OCI-LY7 (cell line): ENCODE data around the gene SELENOI. TPM values are rescaled to one million over a fixed set of nuclear protein-coding genes. Genes with fewer than 3 reads are reported as not detected.

Experiments used
- BruUV-seq: library from RNA; stranded (reverse); fragments of 400-500 nt; replicated peaks from 2 replicates; lab custom pipeline; 2021; lab: Mats Ljungman, UMichigan
- CTCF ChIA-PET: fragments of 300-600 bp; sonication (Branson Sonifier 250); formaldehyde crosslinking; loops from one replicate; lab custom pipeline; 2022; ENCODE audit warnings: antibody characterized with exemption; ENCODE audit not compliant: unreplicated experiment; lab: Charles Lee
- POLR2A ChIA-PET: fragments of 300-600 bp; sonication (Branson Sonifier 250); formaldehyde crosslinking; loops from one replicate; lab custom pipeline; 2022; ENCODE audit warnings: antibody characterized with exemption; lab: Charles Lee
- DNase-seq: peaks from one replicate; pipeline ENCODE4 v3.0.0-alpha.2; 2015; ENCODE audit warnings: low spot score
- H2AFZ ChIP-seq: fragments of 200-600 bp; sonication (generic), shearing (Covaris generic); 2 replicates; pipeline ENCODE4 v1.6.1; 2014; ENCODE audit warnings: mild to moderate bottlenecking, antibody characterized with exemption, low read length, moderate library complexity
- H3K27ac ChIP-seq: fragments of 200-600 bp; sonication (generic); 2 replicates; pipeline ENCODE4 v1.5.1; 2014; ENCODE audit warnings: mixed run types, low read depth, mild to moderate bottlenecking, moderate library complexity, low read length, inconsistent platforms; ENCODE audit not compliant: poor library complexity, severe bottlenecking
- H3K36me3 ChIP-seq: fragments of 200-600 bp; sonication (generic); 2 replicates; pipeline ENCODE4 v1.6.1; 2014; ENCODE audit warnings: mild to moderate bottlenecking, antibody characterized with exemption, low read length, moderate library complexity, mixed read lengths; ENCODE audit not compliant: insufficient read depth
- H3K4me1 ChIP-seq: fragments of 200-600 bp; sonication (generic); 2 replicates; pipeline ENCODE4 v1.5.1; 2014; ENCODE audit warnings: mild to moderate bottlenecking, low read length; ENCODE audit not compliant: insufficient read depth, poor library complexity, severe bottlenecking
- H3K4me2 ChIP-seq: fragments of 200-600 bp; sonication (generic); 2 replicates; pipeline ENCODE4 v1.6.1; 2014; ENCODE audit warnings: mild to moderate bottlenecking, low read length
- H3K4me3 ChIP-seq: fragments of 200-600 bp; sonication (generic); 2 replicates; pipeline ENCODE4 v1.5.1; 2014; ENCODE audit warnings: mild to moderate bottlenecking, low read depth, low read length; ENCODE audit not compliant: poor library complexity, severe bottlenecking
- H3K79me2 ChIP-seq: fragments of 200-600 bp; sonication (generic); 2 replicates; pipeline ENCODE4 v1.6.1; 2016; ENCODE audit warnings: low read depth, mild to moderate bottlenecking, low read length, moderate library complexity, mixed read lengths; ENCODE audit not compliant: insufficient read depth
- H3K9me2 ChIP-seq: fragments of 200-600 bp; sonication (generic); 2 replicates; pipeline ENCODE4 v1.6.1; 2016; ENCODE audit warnings: mild to moderate bottlenecking, low read length, mixed read lengths; ENCODE audit not compliant: insufficient read depth
- H3K9me3 ChIP-seq: fragments of 200-600 bp; sonication (generic); 2 replicates; pipeline ENCODE4 v1.6.1; 2014; ENCODE audit warnings: mild to moderate bottlenecking, mixed run types, low read length, mixed read lengths
- H4K20me1 ChIP-seq: fragments of 200-600 bp; sonication (generic); 2 replicates; pipeline ENCODE4 v1.6.1; 2014; ENCODE audit warnings: mild to moderate bottlenecking, antibody characterized with exemption, low read length, moderate library complexity, mixed read lengths; ENCODE audit not compliant: insufficient read depth
- CTCF ChIP-seq: fragments of 200-600 bp; sonication (generic); conservative IDR thresholded peaks from 2 replicates; pipeline ENCODE4 v1.5.1; 2014; ENCODE audit warnings: mild to moderate bottlenecking, antibody characterized with exemption, low read length, moderate library complexity, mixed read lengths
- EZH2phosphoT487 ChIP-seq: fragments of 200-600 bp; sonication (generic); IDR thresholded peaks from 2 replicates; pipeline ENCODE4 v1.6.1; 2018; ENCODE audit warnings: low read depth, borderline replicate concordance, mild to moderate bottlenecking, mixed run types, antibody characterized with exemption, low read length, moderate library complexity, mixed read lengths
- intact Hi-C: fragments of 100-400 bp; cut with micrococcal nuclease; formaldehyde crosslinking; loops from one replicate; pipeline ENCODE4 v1.10.0; 2022; ENCODE audit not compliant: unreplicated experiment
- total RNA-seq, 2 experiments: library from RNA; depleted of rRNA in 1 of 2; stranded (reverse); fragments of >200 nt in 1 of 2; shearing (Covaris generic) in 1 of 2; gene quantifications; 2 replicates each; pipeline ENCODE4 v1.2.3, GENCODE V29; 2014 to 2022

The SELENOI gene
- total RNA-seq, 2 experiments from 2014 or later, result 29.0 to 53.1 TPM

DNA sequence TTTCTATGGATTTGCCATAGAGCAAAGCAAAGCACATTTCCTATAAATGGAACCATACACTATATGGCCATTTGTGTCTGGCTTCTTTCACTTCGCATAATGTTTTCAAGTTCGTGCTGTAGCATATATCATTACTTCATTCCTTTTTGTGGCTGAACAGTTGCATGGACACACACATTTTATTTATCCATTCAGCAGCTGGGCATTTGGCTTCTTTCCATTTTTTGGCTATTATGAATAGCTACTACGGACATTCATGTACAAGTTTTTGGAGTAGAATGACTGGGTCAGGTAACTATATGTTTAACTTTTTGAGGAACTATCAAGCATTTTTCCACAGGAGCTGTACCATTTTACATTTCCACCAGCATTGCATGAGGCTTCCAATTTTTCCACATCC lies 10.7 kb upstream of the SELENOI start:
- ChIA-PET CTCF (no interaction called here), POLR2A (interaction anchor here (0.7 kb wide), 1 partner anchor 430 kb away, joined by 6 read pairs; no protein-coding TSS in a partner anchor)
- peaks cover 3% of the 10 kb centered on the region for H3K4me1 ChIP-seq
- H3K4me3 ChIP-seq, result no peak overlapping the region
- H3K9me3 ChIP-seq, result no peaks in the 10 kb centered on the region
- intact Hi-C loops, result no loop called here
- TF ChIP-seq CTCF, result no peak
- TF ChIP-seq EZH2phosphoT487, result no peak
- no peaks in the 10 kb centered on the region for H4K20me1 ChIP-seq
- DNase-seq, result no peak
- H2AFZ ChIP-seq, result no peak overlapping the region
- no peaks in the 10 kb centered on the region for H3K36me3 ChIP-seq
- H3K9me2 ChIP-seq, result 0 out of 2 replicates have a peak, but pooled peaks cover 3% of the 10 kb centered on the region
- BruUV-seq, result no TSS peak
- no peak overlapping the region for H3K4me2 ChIP-seq
- no peaks in the 10 kb centered on the region for H3K79me2 ChIP-seq
- no peak overlapping the region for H3K27ac ChIP-seq

DNA sequence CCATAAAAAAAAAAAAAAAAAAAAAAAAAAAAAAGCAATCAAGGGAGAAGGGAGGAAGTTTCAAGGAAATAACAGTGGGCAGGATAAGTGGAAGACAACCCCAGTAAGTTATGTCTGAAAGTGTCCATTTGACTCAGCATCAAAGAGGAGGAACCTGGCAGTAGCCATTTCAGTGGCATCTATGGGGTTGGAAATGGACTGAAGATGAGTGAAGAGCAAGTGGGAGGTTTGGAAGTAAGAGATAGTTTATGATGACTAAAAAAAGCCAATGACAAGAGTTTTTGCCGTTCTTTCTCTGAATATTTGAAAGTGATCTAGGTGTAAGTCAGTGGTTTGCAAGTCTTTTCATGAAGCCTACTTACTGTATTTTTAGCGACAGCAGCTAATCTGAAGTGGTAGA lies 9.2 kb upstream of the SELENOI start:
- DNase-seq, result no peak
- H3K4me1 ChIP-seq, result no peaks in the 10 kb centered on the region
- no peaks in the 10 kb centered on the region for H4K20me1 ChIP-seq
- H3K4me3 ChIP-seq, result no peak overlapping the region
- intact Hi-C loops, result no loop called here
- CTCF ChIA-PET, result no interaction called here
- H3K79me2 ChIP-seq, result no peaks in the 10 kb centered on the region
- H3K36me3 ChIP-seq, result no peaks in the 10 kb centered on the region
- no peaks in the 10 kb centered on the region for H3K9me3 ChIP-seq
- no peak overlapping the region for H2AFZ ChIP-seq
- POLR2A ChIA-PET, result interaction anchor here (1.0 kb wide), 1 partner anchor 92 kb away, joined by 3 read pairs; the partner anchor contains the start of genes HADHA and HADHB
- H3K27ac ChIP-seq, result no peak overlapping the region
- no peak for TF ChIP-seq CTCF
- TF ChIP-seq EZH2phosphoT487, result no peak
- no peak overlapping the region for H3K4me2 ChIP-seq
- no TSS peak for BruUV-seq
- H3K9me2 ChIP-seq, result 0 out of 2 replicates have a peak, but pooled peaks cover 3% of the 10 kb centered on the region

GRCh38 chr2:26337298-26337697 lies 8.6 kb upstream of the SELENOI start:
- intact Hi-C loops, result no loop called here
- ChIA-PET POLR2A (no interaction called here), CTCF (no interaction called here)
- H3K36me3 ChIP-seq, result no peaks in the 10 kb centered on the region
- BruUV-seq, result no TSS peak
- H3K9me2 ChIP-seq, result 0 out of 2 replicates have a peak, but pooled peaks cover 3% of the 10 kb centered on the region
- H3K27ac ChIP-seq, result no peak overlapping the region
- no peak overlapping the region for H3K4me3 ChIP-seq
- H4K20me1 ChIP-seq, result no peaks in the 10 kb centered on the region
- no peaks in the 10 kb centered on the region for H3K4me1 ChIP-seq
- H3K79me2 ChIP-seq, result no peaks in the 10 kb centered on the region
- H3K4me2 ChIP-seq, result no peak overlapping the region
- no peak overlapping the region for H2AFZ ChIP-seq
- no peaks in the 10 kb centered on the region for H3K9me3 ChIP-seq
- TF ChIP-seq EZH2phosphoT487 (no peak), CTCF (no peak)
- no peak for DNase-seq
